LNCaP clone FGC (cell line): ENCODE measurements around the gene NDUFB2.
"Not testable (repeated sequence)": the region's sequence is repeated elsewhere in the genome, so short reads cannot be mapped to it uniquely, and the experiment has no call there.

ENCODE experiments used
- DNase-seq: peaks from one replicate; pipeline ENCODE4 v3.0.0-alpha.2; 2011; ENCODE audit warnings: low read depth
- H3K4me3 ChIP-seq: 2 replicates; pipeline ENCODE4 v1.5.1; 2011; ENCODE audit warnings: mild to moderate bottlenecking, low read depth, low read length, control low read depth
- TF ChIP-seq, protein P1 (sequence below): IDR thresholded peaks from 2 replicates; pipeline ENCODE4 v1.5.1; 2012; ENCODE audit warnings: mild to moderate bottlenecking; ENCODE audit not compliant: control insufficient read depth, insufficient read depth; ENCODE audit errors: extremely low read depth

The NDUFB2 gene

DNA sequence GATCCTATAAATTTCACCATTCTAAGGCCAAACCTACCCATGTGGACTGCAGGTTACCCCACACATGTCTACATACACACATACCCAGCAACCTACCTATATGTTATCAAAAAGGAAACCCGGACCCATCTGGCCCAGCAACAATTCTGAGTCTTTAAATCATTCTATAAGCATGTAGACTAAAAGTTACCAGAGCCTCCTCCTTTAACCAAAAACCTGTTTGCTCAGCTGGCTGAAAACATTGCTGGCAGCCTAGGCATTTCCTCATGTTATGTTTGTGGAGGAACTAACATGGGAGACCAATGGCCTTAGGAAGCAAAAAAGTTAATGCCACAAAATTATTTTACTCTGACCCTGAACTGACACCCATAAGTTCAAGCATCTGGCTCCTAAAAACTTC, 29.0 kb upstream of the NDUFB2 start:
- no peak overlapping the region for H3K4me3 ChIP-seq
- no peak for DNase-seq
- TF ChIP-seq, protein P1, sequence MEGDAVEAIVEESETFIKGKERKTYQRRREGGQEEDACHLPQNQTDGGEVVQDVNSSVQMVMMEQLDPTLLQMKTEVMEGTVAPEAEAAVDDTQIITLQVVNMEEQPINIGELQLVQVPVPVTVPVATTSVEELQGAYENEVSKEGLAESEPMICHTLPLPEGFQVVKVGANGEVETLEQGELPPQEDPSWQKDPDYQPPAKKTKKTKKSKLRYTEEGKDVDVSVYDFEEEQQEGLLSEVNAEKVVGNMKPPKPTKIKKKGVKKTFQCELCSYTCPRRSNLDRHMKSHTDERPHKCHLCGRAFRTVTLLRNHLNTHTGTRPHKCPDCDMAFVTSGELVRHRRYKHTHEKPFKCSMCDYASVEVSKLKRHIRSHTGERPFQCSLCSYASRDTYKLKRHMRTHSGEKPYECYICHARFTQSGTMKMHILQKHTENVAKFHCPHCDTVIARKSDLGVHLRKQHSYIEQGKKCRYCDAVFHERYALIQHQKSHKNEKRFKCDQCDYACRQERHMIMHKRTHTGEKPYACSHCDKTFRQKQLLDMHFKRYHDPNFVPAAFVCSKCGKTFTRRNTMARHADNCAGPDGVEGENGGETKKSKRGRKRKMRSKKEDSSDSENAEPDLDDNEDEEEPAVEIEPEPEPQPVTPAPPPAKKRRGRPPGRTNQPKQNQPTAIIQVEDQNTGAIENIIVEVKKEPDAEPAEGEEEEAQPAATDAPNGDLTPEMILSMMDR = no peak

DNA sequence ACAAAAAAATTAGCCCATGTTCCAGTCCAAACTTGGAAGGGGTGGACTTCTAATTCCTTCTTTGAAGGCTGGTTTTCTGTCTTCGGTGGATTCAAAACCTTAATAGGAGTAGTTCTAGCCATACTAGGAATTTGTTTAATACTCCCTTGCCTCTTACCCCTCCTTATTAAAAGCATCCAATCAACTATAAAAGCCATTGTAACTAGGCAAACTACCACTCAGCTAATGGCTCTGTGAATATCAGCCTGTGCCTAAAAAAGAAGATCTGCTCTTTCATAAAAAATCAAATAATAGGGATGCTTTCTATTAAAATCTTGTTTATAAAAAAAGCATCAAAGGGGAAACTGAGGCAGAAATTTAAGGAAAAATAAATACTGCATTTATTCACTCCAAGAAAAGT, 27.9 kb upstream of the NDUFB2 start:
- H3K4me3 ChIP-seq = no peak overlapping the region
- no peak for DNase-seq
- TF ChIP-seq, protein P1 = no peak

DNA sequence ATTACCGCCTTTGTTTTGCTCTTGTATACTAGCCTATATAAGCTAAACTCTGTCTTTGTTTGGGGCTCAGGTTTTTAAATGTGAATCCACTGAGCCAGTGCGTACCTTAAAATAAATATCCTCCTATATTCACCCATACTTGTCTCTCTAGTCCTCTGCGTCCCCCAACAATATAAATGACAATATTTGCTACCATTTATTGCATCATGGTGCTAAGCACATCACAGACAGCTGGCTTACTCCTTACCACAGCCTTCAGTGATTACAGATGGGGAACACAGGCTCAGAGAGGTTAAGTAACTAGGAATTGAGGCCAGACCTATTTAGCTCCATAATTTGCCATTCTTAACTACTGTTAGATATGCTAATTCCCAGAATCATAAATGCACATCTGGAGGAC, 27.2 kb upstream of the NDUFB2 start:
- no peak overlapping the region for H3K4me3 ChIP-seq
- no peak for DNase-seq
- TF ChIP-seq, protein P1 = no peak

GRCh38 chr7:140669862-140670261, 26.6 kb upstream of the NDUFB2 start:
- not testable (repeated sequence) for DNase-seq, H3K4me3 ChIP-seq

DNA sequence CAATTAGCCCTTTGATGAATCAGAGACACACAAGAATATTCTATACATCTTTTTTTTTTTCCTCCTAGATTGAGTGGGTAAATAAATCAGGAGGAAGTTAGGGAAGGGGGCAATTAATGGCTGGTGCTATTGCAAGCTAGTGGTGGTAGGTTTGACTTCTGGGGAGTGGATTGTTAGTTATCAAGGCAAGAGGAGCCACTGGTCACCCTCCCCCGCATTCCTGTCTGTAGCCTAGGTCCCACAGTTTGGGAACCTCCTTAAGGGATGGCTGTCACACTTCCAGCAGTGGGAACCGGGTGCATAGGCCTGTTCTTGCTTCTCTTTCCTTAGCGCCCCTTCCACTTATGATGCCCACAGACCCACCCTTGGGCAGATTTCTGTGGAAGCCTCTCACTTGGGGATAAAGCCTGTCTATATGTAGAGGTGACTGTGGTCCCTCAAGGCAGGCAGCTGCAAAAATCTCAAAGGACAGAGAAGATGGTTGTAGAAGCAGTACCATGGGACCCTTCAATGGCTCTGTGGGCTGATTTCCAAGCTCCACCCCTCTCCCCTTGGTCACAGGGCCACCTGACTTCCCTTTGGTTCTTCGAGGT, 26.1 kb upstream of the NDUFB2 start:
- TF ChIP-seq, protein P1 = no peak
- DNase-seq = no peak

DNA sequence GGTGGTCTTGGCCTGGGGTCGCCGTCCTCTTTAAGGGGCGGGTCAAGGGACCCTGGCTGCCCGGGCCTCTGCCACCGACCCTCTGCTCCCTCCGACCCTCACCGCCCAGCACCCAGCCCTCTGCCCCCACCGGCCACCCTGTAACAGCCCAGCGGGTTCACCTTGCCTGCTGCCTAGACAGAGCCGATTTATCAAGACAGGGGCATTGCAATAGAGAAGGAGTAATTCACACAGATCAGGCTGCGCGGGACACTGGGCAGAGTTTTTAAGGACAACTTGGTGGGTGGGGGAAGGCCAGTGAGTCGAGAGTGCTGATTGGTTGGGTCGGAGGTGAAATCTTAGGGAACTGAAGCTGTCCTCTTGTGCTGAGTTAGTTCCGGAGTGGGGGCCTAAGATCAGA, 24.5 kb upstream of the NDUFB2 start:
- TF ChIP-seq, protein P1 = no peak
- no peak for DNase-seq
- no peak overlapping the region for H3K4me3 ChIP-seq

More for the DNA sequence above, 26.1 kb upstream of the NDUFB2 start:
- H3K4me3 ChIP-seq = no peak overlapping the region

DNA sequence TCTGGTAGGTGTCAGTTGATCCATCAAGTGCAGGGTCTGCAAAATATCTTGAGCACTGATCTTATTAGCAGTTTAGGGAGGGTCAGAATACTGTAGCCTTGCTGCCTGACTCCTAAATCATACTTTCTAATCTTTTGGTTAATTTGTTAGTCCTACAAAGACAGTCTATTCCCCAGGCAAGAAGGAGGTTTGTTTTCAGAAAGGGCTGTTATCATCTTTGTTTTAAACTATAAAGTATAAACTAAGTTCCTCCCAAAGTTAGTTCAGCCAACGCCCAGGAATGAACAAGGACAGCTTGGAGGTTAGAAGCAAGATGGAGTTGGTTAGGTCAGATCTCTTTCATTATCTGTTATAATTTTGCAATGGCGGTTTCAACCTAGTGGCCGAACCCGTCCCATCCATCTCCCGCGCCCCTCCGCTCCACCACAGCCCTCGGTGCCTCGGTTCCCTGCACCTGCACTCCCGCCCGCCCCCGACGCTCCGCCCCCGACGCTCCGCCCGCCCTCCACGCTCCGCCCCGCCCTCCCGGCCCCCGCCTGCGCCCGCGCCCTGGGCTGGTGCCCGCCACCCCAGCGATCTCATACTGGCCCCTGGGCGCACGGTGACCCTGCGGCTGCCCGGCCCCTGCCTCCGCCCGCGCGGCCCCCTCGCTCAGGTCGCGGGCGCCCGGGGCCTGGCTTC, 24.0 kb upstream of the NDUFB2 start, which contains the start of gene ADCK2:
Gene ADCK2 (plus strand): TSS at position 564 of the 681 bp plus-strand sequence. CDS start 386 bp downstream, outside the sequence.
- TF ChIP-seq, protein P1 = no peak
- peak within 1 kb of the TSS; percentile 65 for H3K4me3 ChIP-seq
- no peak for DNase-seq
